Neural cell (in vitro differentiated cells): ENCODE data around the gene TMEM164. TPM values are rescaled to one million over a fixed set of nuclear protein-coding genes. Genes with fewer than 3 reads are reported as not detected.
A peak's percentile ranks its signal among the peaks of the same experiment; 100 is the strongest.

ENCODE experiments used
- H2AFZ ChIP-seq: fragments of 200-600, 300-800 bp; sonication (generic), shearing (Covaris generic); 2 replicates; pipeline ENCODE4 v1.6.0; 2014; ENCODE audit warnings: low read depth, mild to moderate bottlenecking, antibody characterized with exemption, low read length, moderate library complexity
- H3F3A ChIP-seq: fragments of 200-600 bp; shearing (Covaris generic); 2 replicates; pipeline ENCODE4 v1.6.1; 2016; ENCODE audit warnings: mild to moderate bottlenecking, moderate library complexity, mixed read lengths, antibody characterized with exemption, low read length; ENCODE audit not compliant: insufficient read depth, poor library complexity, severe bottlenecking
- H3K27ac ChIP-seq: fragments of 200-600, 300-800 bp; sonication (generic), shearing (Covaris generic); 2 replicates; pipeline ENCODE4 v1.5.1; 2014; ENCODE audit warnings: mild to moderate bottlenecking, low read length, moderate library complexity
- H3K27me3 ChIP-seq: fragments of 300-800, 200-600 bp; sonication (generic), shearing (Covaris generic); 2 replicates; pipeline ENCODE4 v1.6.0; 2014; ENCODE audit warnings: mild to moderate bottlenecking, low read depth, low read length, moderate library complexity; ENCODE audit not compliant: insufficient read depth
- H3K36me3 ChIP-seq: fragments of 300-800, 200-600 bp; sonication (generic), shearing (Covaris generic); 2 replicates; pipeline ENCODE4 v1.5.1; 2014; ENCODE audit warnings: mild to moderate bottlenecking, antibody characterized with exemption, low read length, moderate library complexity; ENCODE audit not compliant: insufficient read depth
- H3K4me2 ChIP-seq: fragments of 300-800, 200-600 bp; sonication (generic), shearing (Covaris generic); 2 replicates; pipeline ENCODE4 v1.6.0; 2014; ENCODE audit warnings: mild to moderate bottlenecking, low read length
- H3K4me3 ChIP-seq: fragments of 300-800, 200-600 bp; sonication (generic), shearing (Covaris generic); 2 replicates; pipeline ENCODE4 v1.5.1; 2014; ENCODE audit warnings: mild to moderate bottlenecking, low read length, moderate library complexity
- H3K79me2 ChIP-seq: fragments of 200-600 bp; shearing (Covaris generic); replicated peaks from 2 replicates; pipeline ENCODE4 v1.6.0; 2014; ENCODE audit warnings: mild to moderate bottlenecking, low read length, moderate library complexity; ENCODE audit not compliant: insufficient read depth
- H3K9ac ChIP-seq: fragments of 300-800, 200-600 bp; sonication (generic), shearing (Covaris generic); 2 replicates; pipeline ENCODE4 v1.6.1; 2016; ENCODE audit warnings: mild to moderate bottlenecking, low read length, mixed read lengths
- H3K9me2 ChIP-seq: fragments of 200-600 bp; shearing (Covaris generic); 2 replicates; pipeline ENCODE4 v1.6.1; 2016; ENCODE audit warnings: mild to moderate bottlenecking, low read length, mixed read lengths; ENCODE audit not compliant: insufficient read depth
- H3K9me3 ChIP-seq: fragments of 200-600, 300-800 bp; sonication (generic), shearing (Covaris generic); 2 replicates; pipeline ENCODE4 v1.6.1; 2016; ENCODE audit warnings: mild to moderate bottlenecking, mixed run types, low read length, moderate library complexity, mixed read lengths
- H4K20me1 ChIP-seq: fragments of 200-600 bp; shearing (Covaris generic); 2 replicates; pipeline ENCODE4 v1.6.1; 2016; ENCODE audit warnings: mild to moderate bottlenecking, mixed run types; ENCODE audit not compliant: insufficient read depth
- EP300 ChIP-seq: fragments of 450-650 bp; conservative IDR thresholded peaks from 2 replicates; pipeline ENCODE4 v1.6.1; 2014; ENCODE audit warnings: antibody characterized with exemption, mild to moderate bottlenecking, moderate library complexity; ENCODE audit not compliant: poor library complexity, severe bottlenecking
- EZH2 ChIP-seq: fragments of 200-600, 300-800 bp; shearing (Covaris generic), sonication (generic); IDR thresholded peaks from 2 replicates; pipeline ENCODE4 v1.6.1; 2014; ENCODE audit warnings: antibody characterized with exemption, low read length, borderline replicate concordance, mild to moderate bottlenecking; ENCODE audit not compliant: insufficient read depth, poor library complexity, severe bottlenecking
- MXI1 ChIP-seq: fragments of 450-650 bp; conservative IDR thresholded peaks from 2 replicates; pipeline ENCODE4 v1.6.1; 2014; ENCODE audit warnings: antibody characterized with exemption, mild to moderate bottlenecking; ENCODE audit not compliant: poor library complexity, severe bottlenecking
- POLR2AphosphoS5 ChIP-seq: IDR thresholded peaks from 2 replicates; pipeline ENCODE4 v1.6.1; 2012
- RAD21 ChIP-seq: fragments of 450-650 bp; conservative IDR thresholded peaks from 2 replicates; pipeline ENCODE4 v1.6.1; 2014; ENCODE audit warnings: antibody characterized with exemption, mild to moderate bottlenecking, moderate library complexity
- SMC3 ChIP-seq: fragments of 450-650 bp; conservative IDR thresholded peaks from 2 replicates; pipeline ENCODE4 v1.6.1; 2014; ENCODE audit warnings: antibody characterized with exemption, mild to moderate bottlenecking, moderate library complexity; ENCODE audit not compliant: poor library complexity
- TAF1 ChIP-seq: IDR thresholded peaks from 2 replicates; pipeline ENCODE4 v1.6.1; 2012; ENCODE audit warnings: low read depth
- polyA plus RNA-seq: library from polyadenylated mRNA; depleted of rRNA; stranded (reverse); fragments of >200 nt; gene quantifications from 2 replicates; pipeline ENCODE4 v1.2.3, GENCODE V29; 2014
- TF ChIP-seq, protein P1 (sequence below): IDR thresholded peaks from 2 replicates; pipeline ENCODE4 v1.6.1; 2012; ENCODE audit warnings: borderline replicate concordance
- TF ChIP-seq, protein P2 (sequence below): fragments of 450-650 bp; IDR thresholded peaks from 2 replicates; pipeline ENCODE4 v1.5.1; 2014; ENCODE audit warnings: antibody characterized with exemption, mild to moderate bottlenecking, moderate library complexity; ENCODE audit not compliant: poor library complexity, severe bottlenecking

Gene TMEM164
- polyA plus RNA-seq, 1 donor from 2014 or later: 52.8 TPM

DNA sequence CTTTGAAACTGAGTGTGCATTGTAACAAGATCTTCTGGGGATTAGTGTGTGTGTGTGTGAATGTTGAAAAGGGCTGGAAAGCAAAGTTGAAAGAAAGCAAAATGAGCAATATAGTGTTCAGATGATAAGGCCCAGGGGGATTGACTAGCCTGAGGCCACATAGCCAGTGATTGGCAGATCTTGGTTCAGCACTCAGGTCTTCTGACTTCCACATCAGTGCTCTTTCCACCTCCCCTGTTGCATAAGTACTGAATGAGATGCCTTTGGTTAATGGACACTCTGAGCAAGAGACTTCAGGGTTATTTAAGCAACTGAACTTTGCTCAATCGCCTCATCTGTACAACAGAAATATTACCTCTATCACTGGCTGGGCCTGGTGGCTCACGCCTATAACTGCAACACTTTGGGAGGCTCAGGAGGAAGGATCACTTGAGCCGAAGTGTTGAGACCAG, 120.4 kb downstream of the TMEM164 start:
- TF ChIP-seq POLR2AphosphoS5 (no peak), SMC3 (no peak), MXI1 (no peak)
- TF ChIP-seq, protein P1, sequence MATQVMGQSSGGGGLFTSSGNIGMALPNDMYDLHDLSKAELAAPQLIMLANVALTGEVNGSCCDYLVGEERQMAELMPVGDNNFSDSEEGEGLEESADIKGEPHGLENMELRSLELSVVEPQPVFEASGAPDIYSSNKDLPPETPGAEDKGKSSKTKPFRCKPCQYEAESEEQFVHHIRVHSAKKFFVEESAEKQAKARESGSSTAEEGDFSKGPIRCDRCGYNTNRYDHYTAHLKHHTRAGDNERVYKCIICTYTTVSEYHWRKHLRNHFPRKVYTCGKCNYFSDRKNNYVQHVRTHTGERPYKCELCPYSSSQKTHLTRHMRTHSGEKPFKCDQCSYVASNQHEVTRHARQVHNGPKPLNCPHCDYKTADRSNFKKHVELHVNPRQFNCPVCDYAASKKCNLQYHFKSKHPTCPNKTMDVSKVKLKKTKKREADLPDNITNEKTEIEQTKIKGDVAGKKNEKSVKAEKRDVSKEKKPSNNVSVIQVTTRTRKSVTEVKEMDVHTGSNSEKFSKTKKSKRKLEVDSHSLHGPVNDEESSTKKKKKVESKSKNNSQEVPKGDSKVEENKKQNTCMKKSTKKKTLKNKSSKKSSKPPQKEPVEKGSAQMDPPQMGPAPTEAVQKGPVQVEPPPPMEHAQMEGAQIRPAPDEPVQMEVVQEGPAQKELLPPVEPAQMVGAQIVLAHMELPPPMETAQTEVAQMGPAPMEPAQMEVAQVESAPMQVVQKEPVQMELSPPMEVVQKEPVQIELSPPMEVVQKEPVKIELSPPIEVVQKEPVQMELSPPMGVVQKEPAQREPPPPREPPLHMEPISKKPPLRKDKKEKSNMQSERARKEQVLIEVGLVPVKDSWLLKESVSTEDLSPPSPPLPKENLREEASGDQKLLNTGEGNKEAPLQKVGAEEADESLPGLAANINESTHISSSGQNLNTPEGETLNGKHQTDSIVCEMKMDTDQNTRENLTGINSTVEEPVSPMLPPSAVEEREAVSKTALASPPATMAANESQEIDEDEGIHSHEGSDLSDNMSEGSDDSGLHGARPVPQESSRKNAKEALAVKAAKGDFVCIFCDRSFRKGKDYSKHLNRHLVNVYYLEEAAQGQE: no peak
- H3K9me2 ChIP-seq: no peaks in the 10 kb centered on the region
- H3K36me3 ChIP-seq: no peaks in the 10 kb centered on the region
- H3K4me2 ChIP-seq: no peak overlapping the region
- H2AFZ ChIP-seq: no peak overlapping the region
- H3K79me2 ChIP-seq: no peaks in the 10 kb centered on the region
- H3K27ac ChIP-seq: no peak overlapping the region
- H3K9me3 ChIP-seq: no peaks in the 10 kb centered on the region
- H3K27me3 ChIP-seq: no peaks in the 10 kb centered on the region
- no peaks in the 10 kb centered on the region for H3F3A ChIP-seq
- no peaks in the 10 kb centered on the region for H4K20me1 ChIP-seq
- no peak overlapping the region for H3K4me3 ChIP-seq
- H3K9ac ChIP-seq: no peak overlapping the region

DNA sequence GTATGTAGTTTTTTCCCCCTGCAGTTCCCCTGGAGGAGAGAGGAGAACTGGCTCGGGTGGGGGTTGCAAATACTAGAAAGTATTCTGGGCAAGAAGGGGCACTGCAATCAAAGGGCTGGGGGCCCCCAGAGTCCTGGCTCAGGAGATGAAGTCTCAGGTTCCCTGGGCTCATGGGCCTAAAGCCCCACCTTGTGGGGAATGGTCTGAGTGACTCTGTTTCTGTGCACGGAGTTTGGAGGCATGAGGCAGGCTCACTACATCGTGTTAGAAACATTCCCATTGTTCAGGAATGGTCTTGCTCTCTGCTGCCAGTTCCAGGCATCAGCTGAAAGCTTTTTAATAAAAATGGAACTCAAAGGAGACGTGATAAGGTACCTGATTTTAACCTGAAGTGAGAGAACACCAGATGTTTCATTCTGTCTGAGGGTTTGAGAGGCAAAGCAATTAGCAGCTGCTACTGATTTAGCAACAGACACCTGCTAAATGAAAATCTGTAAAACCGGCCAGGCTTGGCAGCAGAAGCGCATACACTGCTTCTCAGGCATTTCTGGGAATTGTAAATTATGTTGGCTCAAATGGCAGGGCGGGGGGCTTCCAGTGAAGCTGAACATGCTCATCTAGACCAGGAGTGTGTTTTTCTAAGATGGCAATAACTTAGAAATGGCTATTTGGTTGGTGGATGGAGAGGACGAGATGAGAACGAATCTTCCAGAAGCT, 122.7 kb downstream of the TMEM164 start:
- Histone ChIP-seq H4K20me1 (no peaks in the 10 kb centered on the region), H3F3A (no peaks in the 10 kb centered on the region), H3K79me2 (no peaks in the 10 kb centered on the region)

More for the DNA sequence above, 122.7 kb downstream of the TMEM164 start:
- Histone ChIP-seq H3K9me3 (no peaks in the 10 kb centered on the region), H2AFZ (no peak overlapping the region), H3K9me2 (no peaks in the 10 kb centered on the region), H3K4me2 (no peak overlapping the region), H3K27ac (no peak overlapping the region), H3K9ac (no peak overlapping the region), H3K36me3 (no peaks in the 10 kb centered on the region), H3K27me3 (no peaks in the 10 kb centered on the region), H3K4me3 (no peak overlapping the region)
- TF ChIP-seq, protein P2, sequence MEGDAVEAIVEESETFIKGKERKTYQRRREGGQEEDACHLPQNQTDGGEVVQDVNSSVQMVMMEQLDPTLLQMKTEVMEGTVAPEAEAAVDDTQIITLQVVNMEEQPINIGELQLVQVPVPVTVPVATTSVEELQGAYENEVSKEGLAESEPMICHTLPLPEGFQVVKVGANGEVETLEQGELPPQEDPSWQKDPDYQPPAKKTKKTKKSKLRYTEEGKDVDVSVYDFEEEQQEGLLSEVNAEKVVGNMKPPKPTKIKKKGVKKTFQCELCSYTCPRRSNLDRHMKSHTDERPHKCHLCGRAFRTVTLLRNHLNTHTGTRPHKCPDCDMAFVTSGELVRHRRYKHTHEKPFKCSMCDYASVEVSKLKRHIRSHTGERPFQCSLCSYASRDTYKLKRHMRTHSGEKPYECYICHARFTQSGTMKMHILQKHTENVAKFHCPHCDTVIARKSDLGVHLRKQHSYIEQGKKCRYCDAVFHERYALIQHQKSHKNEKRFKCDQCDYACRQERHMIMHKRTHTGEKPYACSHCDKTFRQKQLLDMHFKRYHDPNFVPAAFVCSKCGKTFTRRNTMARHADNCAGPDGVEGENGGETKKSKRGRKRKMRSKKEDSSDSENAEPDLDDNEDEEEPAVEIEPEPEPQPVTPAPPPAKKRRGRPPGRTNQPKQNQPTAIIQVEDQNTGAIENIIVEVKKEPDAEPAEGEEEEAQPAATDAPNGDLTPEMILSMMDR: peak; percentile 43
- TF ChIP-seq, protein P1: no peak
- TF ChIP-seq MXI1: no peak
- no peak for TF ChIP-seq POLR2AphosphoS5
- peak; percentile 46 for TF ChIP-seq RAD21
- no peak for TF ChIP-seq EP300
- no peak for TF ChIP-seq TAF1
- TF ChIP-seq EZH2: no peak
- peak; percentile 43 for TF ChIP-seq SMC3
